Amygdala (tissue), 56 donors: ENCODE results near the gene TATDN2.
"Not testable (repeated sequence)": the region's sequence is repeated elsewhere in the genome, so short reads cannot be mapped to it uniquely, and the experiment has no call there.

ENCODE experiments used
- DNase-seq, 56 donors: peaks; one replicate each; lab custom pipeline; 2025; lab: John Stamatoyannopoulos, UW

The TATDN2 gene

DNA sequence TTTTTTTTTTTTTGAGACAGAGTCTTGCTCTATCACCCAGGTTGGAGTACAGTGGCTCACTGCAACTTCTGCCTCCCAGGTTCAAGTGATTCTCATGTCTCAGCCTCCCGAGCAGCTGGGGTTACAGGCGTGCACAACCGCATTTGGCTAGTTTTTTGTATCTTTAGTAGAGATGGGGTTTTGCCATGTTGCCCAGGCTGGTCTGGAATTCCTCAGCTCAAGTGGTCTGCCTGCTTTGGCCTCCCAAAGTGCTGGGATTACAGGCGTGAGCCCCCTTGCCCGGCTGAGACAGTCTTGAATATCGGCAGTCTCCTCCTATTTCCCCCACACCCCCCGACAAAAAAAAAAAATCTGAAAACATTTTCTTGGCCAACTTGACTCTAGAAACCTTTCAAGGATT is 18.7 kb downstream of the TATDN2 start:
- not testable (repeated sequence) for DNase-seq

DNA sequence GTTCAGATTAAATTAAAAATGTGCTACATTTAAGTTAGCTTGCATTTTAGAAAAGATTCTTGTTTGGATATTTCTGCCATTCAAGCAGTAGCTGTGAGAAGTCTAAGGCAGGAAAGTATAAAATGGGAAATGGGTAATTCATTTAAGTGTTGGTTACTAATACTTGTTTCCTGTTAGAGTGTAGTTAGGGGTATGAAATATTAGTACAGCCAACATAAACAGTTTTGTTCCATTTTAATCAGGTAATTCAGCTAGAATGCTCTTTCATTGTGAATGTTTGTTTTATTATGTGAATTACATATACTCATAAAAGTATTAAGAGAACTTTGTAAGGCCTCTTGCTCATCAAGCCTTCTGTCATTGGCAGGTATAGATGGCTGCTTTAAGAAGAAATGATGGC is 19.9 kb downstream of the TATDN2 start:
- DNase-seq = no peak

- no peak for DNase-seq
Measured at GRCh38 chr3:10268930-10269329, 20.7 kb downstream of the TATDN2 start.

GRCh38 chr3:10269443-10269842 is 21.2 kb downstream of the TATDN2 start:
- DNase-seq = no peak

DNA sequence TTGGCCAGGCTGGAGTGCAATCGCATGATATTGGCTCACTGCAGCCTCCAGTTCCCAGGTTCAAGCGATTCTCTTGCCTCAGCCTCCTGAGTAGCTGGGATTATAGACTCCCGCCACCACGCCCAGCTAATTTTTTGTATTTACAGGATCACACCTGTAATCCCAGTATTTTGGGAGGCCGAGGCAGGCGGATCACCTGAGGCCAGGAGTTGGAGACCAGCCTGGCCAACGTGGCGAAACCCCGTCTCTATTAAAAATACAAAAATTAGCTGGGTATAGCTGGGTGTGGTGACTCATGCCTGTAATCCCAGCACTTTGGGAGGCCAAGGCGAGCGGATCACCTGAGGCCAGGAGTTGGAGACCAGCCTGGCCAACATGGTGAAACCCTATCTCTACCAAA is 24.2 kb downstream of the TATDN2 start:
- DNase-seq = not testable (repeated sequence)

- DNase-seq = no peak
Measured at GRCh38 chr3:10272977-10273376, 24.7 kb downstream of the TATDN2 start.

- DNase-seq = no peak
Measured at GRCh38 chr3:10273702-10274305, 25.5 kb downstream of the TATDN2 start.

- no peak for DNase-seq
Measured at GRCh38 chr3:10274601-10275000, 26.3 kb downstream of the TATDN2 start.

DNA sequence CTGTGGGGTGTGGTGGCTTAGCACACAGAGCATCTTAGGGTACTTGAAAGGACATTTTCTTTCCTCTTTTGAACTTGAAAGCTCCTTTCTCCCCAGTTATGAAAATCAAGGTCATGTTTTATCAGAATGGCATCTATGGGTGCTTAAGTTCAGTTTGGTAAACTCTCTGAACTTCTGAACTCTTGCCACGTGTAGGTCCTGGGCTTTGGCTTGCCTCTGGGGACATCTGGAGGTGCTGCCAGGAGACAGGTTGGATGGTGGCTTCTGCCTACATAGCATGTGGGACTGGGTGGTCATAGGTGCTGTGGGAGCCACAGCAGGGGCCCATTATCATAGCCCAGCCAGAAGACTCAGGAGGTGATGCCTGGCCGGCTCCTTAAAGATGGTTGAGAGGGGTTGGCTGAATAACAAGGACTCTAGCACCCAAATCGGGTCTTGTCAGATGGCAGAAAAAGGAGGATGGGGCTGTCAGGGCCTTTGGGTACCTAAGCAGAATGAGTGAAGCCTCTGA is 28.9 kb downstream of the TATDN2 start:
- DNase-seq = no peak

DNA sequence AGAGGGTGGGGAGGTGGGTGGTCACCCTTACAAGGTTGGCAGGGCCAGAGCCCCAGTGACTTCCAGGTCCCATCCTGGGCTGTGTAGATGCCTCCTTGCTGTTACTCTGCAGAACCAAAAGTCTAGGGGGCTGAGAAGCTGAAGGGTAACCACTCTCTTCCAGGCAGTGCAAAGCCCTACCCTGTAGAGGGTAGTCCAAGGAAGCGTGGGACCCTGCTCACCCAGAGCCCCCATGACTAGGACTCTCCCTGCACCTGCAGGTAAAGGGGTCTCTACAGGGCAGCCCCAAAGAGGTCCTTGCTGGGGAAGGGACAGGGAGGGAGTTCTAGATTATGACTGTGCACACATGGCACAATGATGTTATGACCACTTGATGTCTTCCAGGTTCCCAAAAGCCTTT is 30.2 kb downstream of the TATDN2 start:
- no peak for DNase-seq

DNA sequence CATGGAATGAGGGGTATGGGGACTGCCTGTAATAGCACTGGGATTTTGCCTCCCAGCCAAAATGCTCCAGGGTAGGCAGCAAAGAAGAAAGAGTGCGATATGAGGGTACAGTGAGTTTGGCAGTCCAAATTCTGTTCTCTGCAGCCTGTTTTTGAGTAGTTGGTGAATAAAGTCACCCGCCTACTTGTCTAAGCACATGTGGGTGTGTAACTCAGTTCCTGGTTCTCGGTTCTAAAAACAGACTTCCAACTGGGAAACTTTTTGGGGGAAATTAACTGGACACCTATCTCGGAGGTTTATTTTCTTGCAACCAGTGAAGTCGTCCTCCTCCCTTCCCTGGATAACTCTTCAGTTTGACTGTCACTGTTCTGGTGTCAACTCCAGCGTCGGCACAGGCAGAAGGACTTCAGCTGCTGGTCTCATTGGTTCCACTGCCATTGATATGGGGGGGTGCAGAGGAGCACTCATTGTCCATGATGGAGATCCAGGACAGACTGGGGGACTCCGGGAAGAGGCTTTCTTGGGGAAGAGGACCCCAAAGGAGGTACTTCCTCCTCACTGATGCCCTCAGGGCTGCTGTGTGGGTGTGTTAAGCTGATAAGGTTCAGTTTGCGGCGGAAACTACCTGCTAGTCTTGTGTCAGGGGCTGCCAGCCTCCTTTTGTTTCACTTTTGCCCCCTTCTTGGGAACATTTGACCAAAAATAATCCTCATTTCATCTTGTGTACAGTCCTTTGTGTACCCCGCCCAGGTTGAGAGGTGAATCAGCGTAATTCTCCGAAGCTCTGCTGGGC is 31.3 kb downstream of the TATDN2 start:
- DNase-seq = peak in 2 of 56 donors; percentile 7 to 20

DNA sequence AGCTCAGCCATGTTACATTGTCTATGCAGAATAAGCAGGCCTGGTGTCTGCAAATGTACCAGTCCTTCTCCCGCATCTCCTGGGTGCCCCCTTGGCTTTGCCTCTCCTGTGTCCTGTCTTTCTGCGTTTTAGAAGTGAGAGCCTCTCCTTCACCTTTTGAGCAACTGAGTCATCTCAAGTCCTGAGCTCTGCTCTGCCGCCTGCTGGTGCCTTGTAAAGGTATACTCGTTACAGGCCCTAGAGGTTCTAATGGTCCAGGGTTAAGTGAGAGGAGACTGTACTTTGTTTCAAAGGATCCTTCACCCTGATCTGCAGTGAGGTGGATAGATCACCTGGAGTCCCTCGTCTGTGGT is 31.9 kb downstream of the TATDN2 start:
- no peak for DNase-seq

GRCh38 chr3:10280571-10280970 is 32.3 kb downstream of the TATDN2 start:
- DNase-seq = no peak

GRCh38 chr3:10281951-10282350 is 33.7 kb downstream of the TATDN2 start:
- DNase-seq = no peak

- peak in 1 of 56 donors; percentile 15 for DNase-seq
Measured at GRCh38 chr3:10283638-10284037, 35.4 kb downstream of the TATDN2 start.

DNA sequence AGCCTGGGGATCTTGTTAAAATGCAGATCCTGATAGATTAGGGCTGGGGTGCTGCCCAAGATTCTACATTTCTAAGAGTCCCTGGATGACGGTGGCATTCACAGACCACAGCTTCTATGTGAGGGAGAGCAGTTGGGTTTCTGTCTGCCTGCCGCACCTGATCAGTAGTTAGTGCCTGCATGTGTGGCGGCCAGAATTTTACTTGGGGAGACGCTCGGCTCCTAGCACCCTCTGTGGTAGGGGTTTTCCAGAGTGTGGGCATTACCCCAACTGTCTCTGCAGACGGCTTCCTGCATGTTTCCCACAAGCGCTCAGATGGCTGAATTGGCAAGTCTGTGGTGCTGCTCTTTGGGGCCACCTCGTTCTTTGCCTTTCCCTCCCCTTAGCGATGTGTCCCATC is 36.2 kb downstream of the TATDN2 start:
- no peak for DNase-seq

- peak in 13 of 56 donors; percentile 11 to 56 (median 23) for DNase-seq
Measured at GRCh38 chr3:10285272-10286132, 37.2 kb downstream of the TATDN2 start.

- no peak for DNase-seq
Measured at GRCh38 chr3:10286133-10286524, 37.9 kb downstream of the TATDN2 start.

DNA sequence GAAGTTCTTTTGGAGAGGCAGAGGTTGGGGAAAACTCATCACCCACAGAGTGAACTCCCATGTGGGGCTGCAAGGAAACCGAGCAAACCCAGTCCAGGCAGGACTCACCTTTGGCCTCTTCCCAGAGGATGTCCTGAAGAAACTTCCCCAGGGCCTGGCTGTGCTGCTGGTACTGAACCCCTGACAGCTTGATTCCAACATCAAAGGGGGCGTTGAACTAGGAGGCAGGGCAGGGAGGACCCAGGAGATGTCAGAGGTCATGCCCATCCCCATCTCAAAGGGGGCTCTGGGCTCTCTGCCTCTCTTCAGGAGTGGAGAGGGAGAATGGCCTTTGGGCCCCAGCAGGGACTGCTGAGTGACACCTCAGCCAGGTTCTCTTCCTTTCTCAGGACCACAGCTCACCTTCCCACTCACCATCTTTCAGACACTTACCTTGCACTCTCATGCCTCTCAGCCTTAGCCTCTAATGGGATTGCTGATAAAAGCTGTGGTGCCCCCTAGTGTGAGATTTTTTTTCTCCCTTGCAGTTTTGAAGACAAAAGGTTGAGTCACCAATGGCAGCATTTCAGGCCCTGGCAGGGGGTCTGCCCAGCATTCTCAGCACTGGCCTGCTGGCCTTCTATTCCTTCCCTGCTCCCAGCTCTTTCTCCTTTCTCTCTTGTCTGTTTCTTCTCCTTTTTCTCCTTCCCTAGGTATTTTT is 38.5 kb downstream of the TATDN2 start:
- DNase-seq = peak in 12 of 56 donors; percentile 6 to 73 (median 31)

DNA sequence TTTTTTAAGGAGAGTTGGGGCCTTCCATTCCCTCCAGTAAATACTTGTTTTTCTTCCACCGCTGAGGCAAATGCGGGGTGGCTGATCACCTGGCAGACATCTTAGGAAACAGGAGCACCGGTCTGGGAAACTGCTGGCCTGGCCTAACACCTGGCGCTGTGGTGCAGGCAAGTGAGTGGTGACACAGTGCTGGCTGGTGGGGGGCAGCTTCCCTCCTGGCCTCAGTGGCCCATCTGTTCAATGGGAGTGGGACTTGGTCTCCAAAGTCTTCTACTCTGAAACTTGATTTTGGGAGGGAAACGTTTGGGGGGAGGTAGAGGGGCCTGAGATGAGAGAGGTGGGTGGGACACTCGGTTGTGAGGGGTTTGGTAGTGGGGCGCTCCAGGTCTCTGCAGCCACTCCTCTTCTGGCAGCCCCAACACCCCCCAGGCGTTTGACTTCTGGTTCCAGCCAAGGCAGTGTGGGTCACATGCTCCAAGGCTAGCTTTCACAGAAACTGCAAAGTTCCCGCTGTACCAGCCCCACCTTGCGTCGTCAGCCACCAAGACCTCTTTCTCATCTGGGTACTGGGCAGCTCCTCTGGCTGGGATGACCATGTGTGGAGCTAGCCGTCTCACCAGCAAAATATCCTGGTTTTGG is 39.8 kb downstream of the TATDN2 start:
- DNase-seq = no peak
